GM12891 (cell line): ENCODE measurements around the gene RTKN.

Experiments used
- POLR2A ChIP-seq: IDR thresholded peaks from 2 replicates; pipeline ENCODE4 v1.6.1; 2011; ENCODE audit warnings: low read depth, low read length, control low read depth
- POLR2AphosphoS5 ChIP-seq: IDR thresholded peaks from 2 replicates; pipeline ENCODE4 v1.6.1; 2011; ENCODE audit warnings: low read depth, low read length, control low read depth

DNA sequence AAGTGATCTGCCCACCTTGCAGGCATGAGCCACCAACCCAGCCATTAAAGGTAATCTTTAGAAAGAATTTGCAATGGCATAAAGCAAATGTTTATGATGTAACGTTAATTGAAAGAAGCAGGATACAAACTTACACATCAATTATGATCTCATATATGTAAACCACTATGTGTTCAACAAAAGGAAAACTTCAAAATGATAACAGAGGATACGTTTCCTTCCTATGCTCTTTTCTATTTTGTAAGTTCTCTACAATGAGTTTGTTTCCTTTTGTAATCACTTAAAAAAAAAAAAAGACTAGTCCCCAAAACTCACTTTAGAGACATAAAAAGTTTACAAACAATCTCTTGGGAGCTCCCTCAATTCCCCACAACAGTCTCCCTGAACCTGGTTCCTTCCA, 21.7 kb downstream of the RTKN start:
- no peak for TF ChIP-seq POLR2AphosphoS5
- TF ChIP-seq POLR2A: no peak
